DOHH2 (cell line): Measurements from ENCODE around the gene DCK.

ENCODE experiments used
- CTCF ChIP-seq: fragments of 200-600 bp; sonication (generic); IDR thresholded peaks from one replicate; pipeline ENCODE4 v1.5.1; 2014; ENCODE audit warnings: antibody characterized with exemption, mild to moderate bottlenecking, low read depth, low read length; ENCODE audit not compliant: poor library complexity, severe bottlenecking
- EZH2phosphoT487 ChIP-seq: fragments of 200-600 bp; sonication (generic); IDR thresholded peaks from 2 replicates; pipeline ENCODE4 v1.6.1; 2017; ENCODE audit warnings: borderline replicate concordance, mild to moderate bottlenecking, antibody characterized with exemption, low read length, moderate library complexity, mixed read lengths

DNA sequence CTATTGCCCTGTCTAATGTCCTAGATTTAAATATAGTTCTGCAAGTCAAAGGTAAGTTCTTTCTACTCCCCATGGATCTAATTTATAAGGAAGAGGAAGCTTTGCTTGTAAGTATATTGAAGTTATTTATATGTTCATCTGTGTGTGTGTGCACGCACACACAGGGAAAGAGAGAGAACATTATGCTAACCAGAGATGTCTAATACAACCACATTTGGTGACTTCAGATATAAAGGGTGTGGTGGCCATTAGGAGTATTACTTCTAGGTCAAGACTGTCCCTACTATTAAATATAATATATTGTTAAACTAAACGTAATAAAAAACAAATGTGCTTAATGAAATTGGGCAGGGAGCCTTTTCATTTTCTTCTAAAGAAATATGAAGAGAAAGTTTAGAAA lies 4.1 kb downstream of the DCK start:
- no peak for TF ChIP-seq CTCF
- no peak for TF ChIP-seq EZH2phosphoT487
